MCF 10A (cell line): ENCODE data around the gene IL25. TPM values are rescaled to one million over a fixed set of nuclear protein-coding genes. Genes with fewer than 3 reads are reported as not detected.

Experiments used
- BruUV-seq: library from RNA; stranded (reverse); fragments of 400-500 nt; replicated peaks from 2 replicates; lab custom pipeline; 2021; lab: Mats Ljungman, UMichigan
- CTCF ChIA-PET: fragments of 300-600 bp; sonication (Branson Sonifier 250); formaldehyde crosslinking; extraction: SDS; loops from one replicate; lab custom pipeline; 2021; ENCODE audit warnings: antibody characterized with exemption, inconsistent platforms; lab: Yijun Ruan, JAX
- POLR2A ChIA-PET: fragments of 300-600, 350-650 bp; sonication (Branson Sonifier 250); formaldehyde crosslinking; extraction: SDS; loops from one replicate; lab custom pipeline; 2020; ENCODE audit warnings: antibody characterized with exemption, inconsistent platforms; lab: Yijun Ruan, JAX
- DNase-seq: peaks from one replicate; pipeline ENCODE4 v3.0.0-alpha.2; 2018; ENCODE audit not compliant: unreplicated experiment
- H3K27ac Mint-ChIP-seq: one replicate; pipeline ENCODE4 v1.8.0; 2022; ENCODE audit warnings: mild to moderate bottlenecking, low read depth, mixed read lengths; ENCODE audit not compliant: unreplicated experiment
- H3K27me3 Mint-ChIP-seq: one replicate; pipeline ENCODE4 v1.8.0; 2022; ENCODE audit warnings: mixed read lengths; ENCODE audit not compliant: insufficient read depth, unreplicated experiment
- H3K36me3 Mint-ChIP-seq: one replicate; pipeline ENCODE4 v1.8.0; 2022; ENCODE audit warnings: mild to moderate bottlenecking, moderate library complexity, mixed read lengths; ENCODE audit not compliant: insufficient read depth, unreplicated experiment
- H3K4me1 Mint-ChIP-seq: one replicate; pipeline ENCODE4 v1.8.0; 2022; ENCODE audit warnings: mixed read lengths; ENCODE audit not compliant: insufficient read depth, unreplicated experiment
- H3K4me3 Mint-ChIP-seq: one replicate; pipeline ENCODE4 v1.8.0; 2022; ENCODE audit warnings: mild to moderate bottlenecking, moderate library complexity, mixed read lengths; ENCODE audit not compliant: unreplicated experiment
- H3K9me3 Mint-ChIP-seq: one replicate; pipeline ENCODE4 v1.8.0; 2022; ENCODE audit warnings: mixed read lengths; ENCODE audit not compliant: unreplicated experiment
- intact Hi-C: fragments of 100-400 bp; cut with micrococcal nuclease; formaldehyde crosslinking; loops from 2 replicates; pipeline ENCODE4 v1.14.1; 2022
- total RNA-seq: library from RNA; stranded (reverse); gene quantifications from 2 replicates; pipeline ENCODE4 v1.2.3, GENCODE V29; 2022
- TF ChIP-seq, protein P1 (sequence below): fragments of 200-600 bp; IDR thresholded peaks from one replicate; pipeline ENCODE4 v1.8.0; 2022; ENCODE audit warnings: antibody characterized with exemption, mild to moderate bottlenecking; ENCODE audit not compliant: unreplicated experiment

The IL25 gene
- total RNA-seq, 1 experiment from 2014 or later: not detected

- BruUV-seq: no TSS peak
- no peak for DNase-seq
- TF ChIP-seq, protein P1, sequence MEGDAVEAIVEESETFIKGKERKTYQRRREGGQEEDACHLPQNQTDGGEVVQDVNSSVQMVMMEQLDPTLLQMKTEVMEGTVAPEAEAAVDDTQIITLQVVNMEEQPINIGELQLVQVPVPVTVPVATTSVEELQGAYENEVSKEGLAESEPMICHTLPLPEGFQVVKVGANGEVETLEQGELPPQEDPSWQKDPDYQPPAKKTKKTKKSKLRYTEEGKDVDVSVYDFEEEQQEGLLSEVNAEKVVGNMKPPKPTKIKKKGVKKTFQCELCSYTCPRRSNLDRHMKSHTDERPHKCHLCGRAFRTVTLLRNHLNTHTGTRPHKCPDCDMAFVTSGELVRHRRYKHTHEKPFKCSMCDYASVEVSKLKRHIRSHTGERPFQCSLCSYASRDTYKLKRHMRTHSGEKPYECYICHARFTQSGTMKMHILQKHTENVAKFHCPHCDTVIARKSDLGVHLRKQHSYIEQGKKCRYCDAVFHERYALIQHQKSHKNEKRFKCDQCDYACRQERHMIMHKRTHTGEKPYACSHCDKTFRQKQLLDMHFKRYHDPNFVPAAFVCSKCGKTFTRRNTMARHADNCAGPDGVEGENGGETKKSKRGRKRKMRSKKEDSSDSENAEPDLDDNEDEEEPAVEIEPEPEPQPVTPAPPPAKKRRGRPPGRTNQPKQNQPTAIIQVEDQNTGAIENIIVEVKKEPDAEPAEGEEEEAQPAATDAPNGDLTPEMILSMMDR: no peak
- no peak overlapping the region for H3K4me3 Mint-ChIP-seq
- H3K36me3 Mint-ChIP-seq: no peaks in the 10 kb centered on the region
- H3K27me3 Mint-ChIP-seq: peaks cover 48% of the 10 kb centered on the region
- no peaks in the 10 kb centered on the region for H3K4me1 Mint-ChIP-seq
- POLR2A ChIA-PET: no interaction called here
- no peak overlapping the region for H3K27ac Mint-ChIP-seq
- H3K9me3 Mint-ChIP-seq: no peaks in the 10 kb centered on the region
- CTCF ChIA-PET: interaction anchor here (0.6 kb wide), 2 partner anchors 23 to 972 kb away, joined by 3 read pairs; no protein-coding TSS in a partner anchor
- intact Hi-C loops: no loop called here
Measured at GRCh38 chr14:23357261-23357660, 15.3 kb upstream of the IL25 start.

DNA sequence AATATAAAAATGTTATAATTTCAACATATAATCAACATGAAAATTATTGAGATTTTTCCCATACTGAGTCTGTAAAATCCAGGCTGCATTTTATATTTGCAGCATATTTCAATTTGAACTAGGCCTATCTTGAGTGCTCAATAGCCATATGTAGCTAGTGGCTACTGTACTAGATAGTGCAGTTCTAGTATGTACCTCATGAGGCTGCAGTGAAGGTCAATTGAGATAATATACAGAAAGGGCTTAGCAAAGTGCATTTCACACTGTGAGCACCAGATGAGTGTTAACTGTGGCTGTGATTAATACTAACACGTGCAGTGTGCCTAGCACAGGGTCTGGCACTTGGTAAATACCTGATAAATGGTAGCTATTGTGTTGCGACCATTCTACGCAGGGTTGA, 14.6 kb upstream of the IL25 start:
- DNase-seq: no peak
- H3K4me1 Mint-ChIP-seq: no peaks in the 10 kb centered on the region
- intact Hi-C loops: no loop called here
- peaks cover 44% of the 10 kb centered on the region for H3K27me3 Mint-ChIP-seq
- no peak overlapping the region for H3K4me3 Mint-ChIP-seq
- POLR2A ChIA-PET: no interaction called here
- BruUV-seq: no TSS peak
- no peak overlapping the region for H3K27ac Mint-ChIP-seq
- no peaks in the 10 kb centered on the region for H3K9me3 Mint-ChIP-seq
- CTCF ChIA-PET: interaction anchor here (0.6 to 1.2 kb wide), 3 partner anchors 18 to 1769 kb away, joined by 3 read pairs; no protein-coding TSS in a partner anchor
- TF ChIP-seq, protein P1: no peak
- no peaks in the 10 kb centered on the region for H3K36me3 Mint-ChIP-seq

DNA sequence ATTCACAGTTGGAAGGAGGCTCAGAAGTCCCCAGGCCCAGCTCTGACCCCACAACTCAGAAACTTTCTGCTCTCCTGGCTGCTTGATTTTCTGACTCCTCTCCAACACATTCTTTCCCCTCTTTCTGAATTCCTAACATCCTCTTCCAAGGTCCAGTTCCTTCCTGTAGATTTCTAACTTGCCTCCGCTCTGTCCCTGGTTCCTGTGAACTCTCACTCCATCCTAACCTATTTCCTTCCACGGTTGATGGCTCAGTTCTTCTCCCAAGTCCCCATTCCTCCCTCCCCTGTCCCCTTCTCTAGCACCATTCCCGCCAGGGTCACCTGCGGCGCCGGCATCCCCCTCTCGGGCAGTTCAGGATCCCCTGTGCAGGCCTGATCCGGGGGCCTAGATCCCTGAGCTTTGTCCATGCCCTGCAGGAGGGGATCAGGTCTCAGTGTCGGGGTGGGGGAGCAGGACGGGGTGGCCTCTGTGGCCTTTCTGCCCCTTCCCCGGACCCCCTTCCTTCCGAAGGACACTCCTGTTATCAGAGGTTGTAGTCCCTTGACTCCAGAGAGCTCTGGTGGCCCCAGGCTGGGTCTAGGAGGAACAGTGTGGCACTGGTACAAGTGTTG, 13.9 kb upstream of the IL25 start:
- BruUV-seq: no TSS peak

GRCh38 chr14:23359167-23359626, 13.4 kb upstream of the IL25 start:
- ChIA-PET POLR2A (no interaction called here), CTCF (interaction anchor here (0.6 to 0.8 kb wide), 2 partner anchors 16 to 20 kb away, joined by 3 read pairs; no protein-coding TSS in a partner anchor)
- TF ChIP-seq, protein P1: no peak
- Mint-ChIP-seq H3K27me3 (peaks cover 36% of the 10 kb centered on the region), H3K4me3 (no peak overlapping the region), H3K36me3 (no peaks in the 10 kb centered on the region), H3K9me3 (no peaks in the 10 kb centered on the region), H3K27ac (no peak overlapping the region), H3K4me1 (no peaks in the 10 kb centered on the region)
- BruUV-seq: no TSS peak
- intact Hi-C loops: no loop called here
- DNase-seq: no peak

More for the DNA sequence above, 13.9 kb upstream of the IL25 start:
- H3K9me3 Mint-ChIP-seq: no peaks in the 10 kb centered on the region
- peaks cover 37% of the 10 kb centered on the region for H3K27me3 Mint-ChIP-seq
- DNase-seq: no peak
- POLR2A ChIA-PET: no interaction called here
- H3K36me3 Mint-ChIP-seq: no peaks in the 10 kb centered on the region
- H3K27ac Mint-ChIP-seq: no peak overlapping the region
- no peak overlapping the region for H3K4me3 Mint-ChIP-seq
- no peaks in the 10 kb centered on the region for H3K4me1 Mint-ChIP-seq
- TF ChIP-seq, protein P1: no peak
- intact Hi-C loops: no loop called here
- CTCF ChIA-PET: interaction anchor here (0.5 to 1.2 kb wide), 3 partner anchors 15 to 56 kb away, joined by 3 to 5 read pairs (median 3); no protein-coding TSS in a partner anchor
